IMR-90 (cell line): ENCODE measurements around the gene KRTAP9-1. TPM values are rescaled to one million over a fixed set of nuclear protein-coding genes. Genes with fewer than 3 reads are reported as not detected.

ENCODE experiments used
- ATAC-seq: fragments of 200-7000 bp; cut with Tn5 transposase; 2 replicates; pipeline ENCODE4 v1.9.1; 2020; ENCODE audit warnings: low read depth, mild to moderate bottlenecking, moderate library complexity
- BruUV-seq: library from RNA; stranded (reverse); fragments of 400-500 nt; replicated peaks from 2 replicates; lab custom pipeline; 2021; lab: Mats Ljungman, UMichigan
- CTCF ChIA-PET: fragments of 300-600 bp; formaldehyde crosslinking; extraction: SDS; loops from one replicate; lab custom pipeline; 2021; ENCODE audit warnings: antibody characterized with exemption; lab: Yijun Ruan, JAX
- POLR2A ChIA-PET: fragments of 300-600 bp; sonication (Branson Sonifier 250); formaldehyde crosslinking; loops from one replicate; lab custom pipeline; 2022; ENCODE audit warnings: antibody characterized with exemption; ENCODE audit not compliant: unreplicated experiment; lab: Charles Lee
- DNase-seq: peaks from one replicate; pipeline ENCODE4 v3.0.0; 2013
- H2AFZ ChIP-seq: replicated peaks from 2 replicates; pipeline ENCODE3; 2013; ENCODE audit warnings: low read length, mild to moderate bottlenecking; ENCODE audit not compliant: poor library complexity
- H2AK5ac ChIP-seq: 2 replicates; pipeline ENCODE4 v1.6.1; 2013; ENCODE audit warnings: low read depth, low read length, inconsistent platforms
- H2AK9ac ChIP-seq: replicated peaks from 2 replicates; pipeline ENCODE3; 2013; ENCODE audit warnings: mild to moderate bottlenecking, low read depth, low read length, moderate library complexity; ENCODE audit not compliant: poor library complexity
- H2BK120ac ChIP-seq: 2 replicates; pipeline ENCODE4 v1.6.1; 2013; ENCODE audit warnings: low read depth, low read length, inconsistent platforms
- H2BK15ac ChIP-seq: 3 replicates; pipeline ENCODE4 v1.6.1; 2013; ENCODE audit warnings: low read depth, low read length, inconsistent platforms
- H2BK20ac ChIP-seq: 2 replicates; pipeline ENCODE4 v1.6.1; 2013; ENCODE audit warnings: low read depth, mild to moderate bottlenecking, inconsistent platforms, low read length, moderate library complexity
- H2BK5ac ChIP-seq: 2 replicates; pipeline ENCODE4 v1.6.1; 2013; ENCODE audit warnings: mild to moderate bottlenecking, low read depth, low read length, inconsistent platforms; ENCODE audit not compliant: poor library complexity, severe bottlenecking
- H3K14ac ChIP-seq: replicated peaks from 2 replicates; pipeline ENCODE4 v1.6.1; 2013; ENCODE audit warnings: low read depth, low read length, inconsistent platforms
- H3K18ac ChIP-seq: 2 replicates; pipeline ENCODE4 v1.6.1; 2013; ENCODE audit warnings: low read depth, low read length, control low read depth
- H3K23ac ChIP-seq: 2 replicates; pipeline ENCODE4 v1.6.1; 2013; ENCODE audit warnings: low read depth, low read length, inconsistent platforms
- H3K27ac ChIP-seq: 2 replicates; pipeline ENCODE4 v1.5.1; 2013; ENCODE audit warnings: mild to moderate bottlenecking, control low read depth, low read length; ENCODE audit not compliant: insufficient read depth
- H3K27me3 ChIP-seq: 2 replicates; pipeline ENCODE4 v1.6.1; 2013; ENCODE audit warnings: low read length; ENCODE audit not compliant: control insufficient read depth, insufficient read depth
- H3K36me3 ChIP-seq: 2 replicates; pipeline ENCODE4 v1.6.1; 2013; ENCODE audit warnings: low read length, mixed read lengths; ENCODE audit not compliant: control insufficient read depth, insufficient read depth
- H3K4ac ChIP-seq: 2 replicates; pipeline ENCODE4 v1.6.1; 2013; ENCODE audit warnings: low read depth, low read length, inconsistent platforms
- H3K4me1 ChIP-seq: 2 replicates; pipeline ENCODE4 v1.6.1; 2013; ENCODE audit warnings: low read length, mixed read lengths; ENCODE audit not compliant: control insufficient read depth, insufficient read depth
- H3K4me2 ChIP-seq: 2 replicates; pipeline ENCODE4 v1.6.1; 2013; ENCODE audit warnings: low read depth, mild to moderate bottlenecking, control low read depth, low read length, moderate library complexity
- H3K4me3 ChIP-seq: 2 replicates; pipeline ENCODE4 v1.5.1; 2013; ENCODE audit warnings: low read depth, mild to moderate bottlenecking, control low read depth, low read length, moderate library complexity; ENCODE audit not compliant: insufficient read depth
- H3K56ac ChIP-seq: 2 replicates; pipeline ENCODE4 v1.6.1; 2013; ENCODE audit warnings: low read length, inconsistent platforms; ENCODE audit not compliant: insufficient read depth; ENCODE audit errors: extremely low read depth
- H3K79me1 ChIP-seq, 2 experiments: 2 replicates each; pipeline ENCODE4 v1.6.1; 2013; ENCODE audit warnings: low read length in 2 of 2, inconsistent platforms in 1 of 2, low read depth in 1 of 2
- H3K9ac ChIP-seq: 2 replicates; pipeline ENCODE4 v1.6.1; 2013; ENCODE audit warnings: low read depth, low read length, control low read depth
- H3K9me1 ChIP-seq: 2 replicates; pipeline ENCODE4 v1.6.1; 2013; ENCODE audit warnings: low read length, inconsistent platforms; ENCODE audit not compliant: insufficient read depth
- H3K9me3 ChIP-seq: 2 replicates; pipeline ENCODE4 v1.6.1; 2013; ENCODE audit warnings: low read length; ENCODE audit not compliant: control insufficient read depth, insufficient read depth
- H4K20me1 ChIP-seq: 2 replicates; pipeline ENCODE4 v1.6.1; 2013; ENCODE audit warnings: low read length, inconsistent platforms; ENCODE audit not compliant: insufficient read depth
- H4K5ac ChIP-seq: 2 replicates; pipeline ENCODE4 v1.6.1; 2013; ENCODE audit warnings: mild to moderate bottlenecking, low read depth, low read length, control low read depth
- H4K8ac ChIP-seq, 2 experiments: 2 replicates each; pipeline ENCODE4 v1.6.1; 2013; ENCODE audit warnings: low read depth in 2 of 2, low read length in 2 of 2, control low read depth in 1 of 2, inconsistent platforms in 1 of 2
- H4K91ac ChIP-seq: 2 replicates; pipeline ENCODE4 v1.6.1; 2013; ENCODE audit warnings: low read depth, low read length, inconsistent platforms; ENCODE audit not compliant: insufficient read depth
- NFE2L2 ChIP-seq: fragments of 150-350 bp; IDR thresholded peaks from 2 replicates; pipeline ENCODE4 v1.6.1; 2016; ENCODE audit warnings: low read depth, mild to moderate bottlenecking, low read length
- SMC3 ChIP-seq: fragments of 150-350 bp; IDR thresholded peaks from 2 replicates; pipeline ENCODE4 v1.6.1; 2016; ENCODE audit warnings: low read depth, mild to moderate bottlenecking, antibody characterized with exemption, low read length, moderate library complexity
- WGBS, 2 experiments: methylation state at CpG; one replicate each; pipeline versions ENCODE4 v1.1.5 to v1.1.7; 2013; ENCODE audit warnings: missing lambda C conversion rate in 2 of 2; ENCODE audit not compliant: insufficient read length in 1 of 2; ENCODE audit errors: extremely low coverage in 2 of 2; 5-methylcytosine and 5-hydroxymethylcytosine counted together
- dilution Hi-C: fragments of 300-500 bp; cut with HindIII; formaldehyde crosslinking; loops from one replicate; pipeline ENCODE4 v1.14.3; 2018; ENCODE audit warnings: low sequenced_read_pairs; ENCODE audit not compliant: unreplicated experiment
- in situ Hi-C: fragments of 300-500 bp; cut with MboI; formaldehyde crosslinking; loops from 3 replicates; pipeline ENCODE4 v1.14.3; 2019; ENCODE audit warnings: low sequenced_read_pairs, inconsistent platforms, mixed read lengths
- intact Hi-C: fragments of 100-400 bp; cut with micrococcal nuclease; formaldehyde crosslinking; loops from 2 replicates; pipeline ENCODE4 v1.10.0; 2022
- polyA plus RNA-seq, 3 experiments: library from polyadenylated mRNA; depleted of rRNA; stranded (reverse); fragments of >200 nt; gene quantifications; 2 replicates each; pipeline ENCODE4 v1.2.3, GENCODE V29; 2012; ENCODE audit warnings: low replicate concordance in 1 of 3
- total RNA-seq: library from RNA; depleted of rRNA; stranded (reverse); fragments of >200 nt; gene quantifications from 2 replicates; pipeline ENCODE4 v1.2.3, GENCODE V29; 2012

KRTAP9-1 gene
- total and polyA plus RNA-seq, 2 of the 4 experiments (the other 2 are of a cell fraction): not detected

- Histone ChIP-seq H3K27me3 (peaks cover 4% of the 10 kb centered on the region; the same call in 1 of the 2 replicates), H4K91ac (no peak overlapping the region), H3K4me1 (no peaks in the 10 kb centered on the region), H3K14ac (no peak overlapping the region), H2BK15ac (no peak overlapping the region), H2AK9ac (no peak overlapping the region), H3K9me3 (no peaks in the 10 kb centered on the region), H3K9me1 (no peaks in the 10 kb centered on the region; the same call in 1 of the 2 replicates), H2BK120ac (no peak overlapping the region), H2AK5ac (no peak overlapping the region), H3K36me3 (no peaks in the 10 kb centered on the region), H3K4ac (no peak overlapping the region), H2BK5ac (no peak overlapping the region), H3K9ac (no peak overlapping the region), H3K79me1 (no peaks in the 10 kb centered on the region), H3K23ac (no peak overlapping the region), H2BK20ac (no peak overlapping the region), H3K56ac (no peak overlapping the region), H4K20me1 (no peaks in the 10 kb centered on the region), H3K27ac (no peak overlapping the region), H3K4me3 (no peak overlapping the region), H2AFZ (no peak overlapping the region), H4K5ac (no peak overlapping the region), H4K8ac (no peak overlapping the region), H3K18ac (no peak overlapping the region), H3K4me2 (no peak overlapping the region)
- DNase-seq (peak; percentile 35), ATAC-seq (no peak)
- dilution Hi-C loops (no loop called here), in situ Hi-C loops (no loop called here), intact Hi-C loops (no loop called here)
- CTCF ChIA-PET: no interaction called here
- POLR2A ChIA-PET: no interaction called here
- TF ChIP-seq SMC3: no peak
- TF ChIP-seq NFE2L2: 0 out of 2 replicates have a peak, but pooled peaks have one; percentile 14
- BruUV-seq: no TSS peak
- no CpG with 5 or more reads among the region's 2 CpGs for WGBS, 2 experiments
These were observed 34.1 kb downstream of the KRTAP9-1 start for GRCh38 chr17:41223821-41224220.
